GM21619 (cell line): ENCODE measurements around the gene ORAI1.
"Not testable (repeated sequence)": the region's sequence is repeated elsewhere in the genome, so short reads cannot be mapped to it uniquely, and the experiment has no call there.

Experiments used
- ATAC-seq: cut with Tn5 transposase; IDR thresholded peaks from one replicate; pipeline ENCODE4 v1.9.1; 2021; ENCODE audit not compliant: unreplicated experiment

The ORAI1 gene

GRCh38 chr12:121603581-121603980 is 22.7 kb upstream of the ORAI1 start:
- no peak for ATAC-seq

- no peak for ATAC-seq
Measured at GRCh38 chr12:121608301-121608700, 18.0 kb upstream of the ORAI1 start.

GRCh38 chr12:121610239-121611149 is 15.8 kb upstream of the ORAI1 start:
- no peak for ATAC-seq

- ATAC-seq, result no peak
Measured at GRCh38 chr12:121611306-121611705, 15.0 kb upstream of the ORAI1 start.

GRCh38 chr12:121613462-121613861 is 12.9 kb upstream of the ORAI1 start:
- ATAC-seq, result no peak

GRCh38 chr12:121614872-121615467 is 11.4 kb upstream of the ORAI1 start:
- ATAC-seq, result no peak

GRCh38 chr12:121618659-121619233 is 7.6 kb upstream of the ORAI1 start:
- no peak for ATAC-seq

- no peak for ATAC-seq
Measured at GRCh38 chr12:121620333-121620891, 5.9 kb upstream of the ORAI1 start.

- peak; percentile 33 for ATAC-seq
Measured at GRCh38 chr12:121626853-121627640, 717 bp downstream of the ORAI1 start.

GRCh38 chr12:121628037-121628436 is 1.7 kb downstream of the ORAI1 start:
- no peak for ATAC-seq

- ATAC-seq, result no peak
Measured at GRCh38 chr12:121628536-121628935, 2.2 kb downstream of the ORAI1 start.

GRCh38 chr12:121630791-121631355 is 4.5 kb downstream of the ORAI1 start:
- no peak for ATAC-seq

- ATAC-seq, result no peak
Measured at GRCh38 chr12:121632069-121632970, 6.0 kb downstream of the ORAI1 start.

- not testable (repeated sequence) for ATAC-seq
Measured at GRCh38 chr12:121633833-121634196, 7.5 kb downstream of the ORAI1 start.

- ATAC-seq, result no peak
Measured at GRCh38 chr12:121634836-121635235, 8.5 kb downstream of the ORAI1 start.

GRCh38 chr12:121637231-121637914 is 11.0 kb downstream of the ORAI1 start:
- ATAC-seq, result peak; percentile 73

GRCh38 chr12:121638298-121639202 is 12.2 kb downstream of the ORAI1 start:
- ATAC-seq, result no peak

GRCh38 chr12:121641343-121641630 is 15.0 kb downstream of the ORAI1 start:
- ATAC-seq, result no peak
